ENCODE measurements around the gene ZNF613. TPM values are rescaled to one million over a fixed set of nuclear protein-coding genes. Genes with fewer than 3 reads are reported as not detected.
A peak's percentile ranks its signal among the peaks of the same experiment; 100 is the strongest.

The ZNF613 gene
- polyA plus RNA-seq, 3 donors, result 0.96 to 3.1 (median 1.1) TPM

GRCh38 chr19:51901860-51902259, 25.4 kb upstream of the ZNF613 start:
- H3K36me3 Mint-ChIP-seq, result peaks cover 48 to 60% of the 10 kb centered on the region in 2 donors

GRCh38 chr19:51903192-51903591, 24.1 kb upstream of the ZNF613 start:
- Histone ChIP-seq H3K27ac (ENCODE audit: low read depth in 1 of 2, low read length in 2 of 2) (no peak overlapping the region), H3K27me3 (ENCODE audit: control insufficient read depth in 2 of 2, insufficient read depth in 2 of 2, low read length in 2 of 2) (peaks cover 0 to 4% of the 10 kb centered on the region in 2 donors), H3K9ac (ENCODE audit: insufficient read depth, low read length, poor library complexity, severe bottlenecking) (no peak overlapping the region), H4K20me1 (ENCODE audit: insufficient read depth, low read length) (no peaks in the 10 kb centered on the region), H2AFZ (ENCODE audit: insufficient read depth, low read depth, low read length, poor library complexity, severe bottlenecking) (no peak overlapping the region), H3K4me2 (replicated peaks; ENCODE audit: extremely low read depth, low read length, poor library complexity, severe bottlenecking) (peak overlapping the region; percentile 84), H3K4me3 (replicated peaks in 1 of 3; ENCODE audit: low read depth in 2 of 3, low read length in 3 of 3) (peak overlapping the region in 1 of 3 experiments; percentile 99), H3K9me3 (replicated peaks in 1 of 2; ENCODE audit: control insufficient read depth in 1 of 2, insufficient read depth in 1 of 2, low read length in 2 of 2) (peaks cover 68 to 78% of the 10 kb centered on the region in 2 donors), H3K79me2 (ENCODE audit: insufficient read depth, low read length) (peaks cover 47% of the 10 kb centered on the region), H3K36me3 (replicated peaks in 1 of 2; ENCODE audit: control insufficient read depth in 1 of 2, insufficient read depth in 2 of 2, low read length in 2 of 2) (peaks cover 23 to 47% of the 10 kb centered on the region in 2 donors), H3K4me1 (ENCODE audit: control insufficient read depth in 1 of 2, insufficient read depth in 2 of 2, low read length in 2 of 2) (peaks cover 7 to 16% of the 10 kb centered on the region in 2 donors)
- peaks cover 48 to 97% (median 89%) of the 10 kb centered on the region in 7 donors for H3K9me3 Mint-ChIP-seq
- H3K4me3 Mint-ChIP-seq, result peak overlapping the region in 1 of 2 donors; percentile 100
- intact Hi-C loops (cut with micrococcal nuclease), result no loop called here
- H3K27me3 Mint-ChIP-seq (ENCODE audit: low read depth in 3 of 3), result peaks cover 3 to 19% (median 17%) of the 10 kb centered on the region in 3 donors
- 96% methylated on average over 5 of the region's 8 CpGs for WGBS (ENCODE audit: insufficient coverage)
- H3K27ac Mint-ChIP-seq, result no peak overlapping the region
- no peak for DNase-seq
- peaks cover 19% of the 10 kb centered on the region for H3K4me1 Mint-ChIP-seq
- peaks cover 38 to 52% of the 10 kb centered on the region in 2 donors for H3K36me3 Mint-ChIP-seq
- no peak for TF ChIP-seq CTCF (IDR thresholded peaks at IDR 0.05)

More at GRCh38 chr19:51901860-51902259, 25.4 kb upstream of the ZNF613 start:
- H3K27ac ChIP-seq (ENCODE audit: low read depth in 1 of 2, low read length in 2 of 2), result no peak overlapping the region
- no peak overlapping the region for H3K27ac Mint-ChIP-seq
- TF ChIP-seq CTCF (IDR thresholded peaks at IDR 0.05), result no peak
- peak overlapping the region in 1 of 3 experiments; percentile 17 for H3K4me3 ChIP-seq (replicated peaks in 1 of 3; ENCODE audit: low read depth in 2 of 3, low read length in 3 of 3)
- intact Hi-C loops (cut with micrococcal nuclease), result no loop called here
- peaks cover 7 to 16% of the 10 kb centered on the region in 2 donors for H3K4me1 ChIP-seq (ENCODE audit: control insufficient read depth in 1 of 2, insufficient read depth in 2 of 2, low read length in 2 of 2)
- no peak overlapping the region for H2AFZ ChIP-seq (ENCODE audit: insufficient read depth, low read depth, low read length, poor library complexity, severe bottlenecking)
- peaks cover 19% of the 10 kb centered on the region for H3K4me1 Mint-ChIP-seq
- H3K4me3 Mint-ChIP-seq, result no peak overlapping the region
- H3K79me2 ChIP-seq (ENCODE audit: insufficient read depth, low read length), result peaks cover 47% of the 10 kb centered on the region
- WGBS (ENCODE audit: insufficient coverage), result 100% methylated on average over 1 of the region's 4 CpGs
- no peak for DNase-seq
- H3K36me3 ChIP-seq (replicated peaks in 1 of 2; ENCODE audit: control insufficient read depth in 1 of 2, insufficient read depth in 2 of 2, low read length in 2 of 2), result peaks cover 34 to 61% of the 10 kb centered on the region in 2 donors
- H3K9me3 Mint-ChIP-seq, result peaks cover 41 to 96% (median 84%) of the 10 kb centered on the region in 7 donors
- peaks cover 65 to 83% of the 10 kb centered on the region in 2 donors for H3K9me3 ChIP-seq (replicated peaks in 1 of 2; ENCODE audit: control insufficient read depth in 1 of 2, insufficient read depth in 1 of 2, low read length in 2 of 2)
- H3K4me2 ChIP-seq (replicated peaks; ENCODE audit: extremely low read depth, low read length, poor library complexity, severe bottlenecking), result no peak overlapping the region
- no peaks in the 10 kb centered on the region for H4K20me1 ChIP-seq (ENCODE audit: insufficient read depth, low read length)
- no peaks in the 10 kb centered on the region for H3K27me3 ChIP-seq (ENCODE audit: control insufficient read depth in 2 of 2, insufficient read depth in 2 of 2, low read length in 2 of 2)
- H3K9ac ChIP-seq (ENCODE audit: insufficient read depth, low read length, poor library complexity, severe bottlenecking), result no peak overlapping the region
- H3K27me3 Mint-ChIP-seq (ENCODE audit: low read depth in 3 of 3), result peaks cover 3 to 7% (median 7%) of the 10 kb centered on the region in 3 donors
